Tibial artery (tissue), 4 donors: Measurements from ENCODE around the gene TCN1.
"Not testable (repeated sequence)": the region's sequence is repeated elsewhere in the genome, so short reads cannot be mapped to it uniquely, and the experiment has no call there.

Experiments
- DNase-seq, 2 donors: peaks; one replicate each; pipeline ENCODE4 v3.0.0-alpha.2; 2019
- H3K27ac ChIP-seq, 2 donors: fragments of 200-600 bp; sonication (generic) in 1 of 2; 1 replicate in 1 of 2; 2 replicates in 1 of 2; pipeline ENCODE4 v1.5.1; 2018 to 2019; ENCODE audit warnings: mild to moderate bottlenecking in 1 of 2
- H3K27me3 ChIP-seq, 2 donors: fragments of 200-600 bp; sonication (generic) in 1 of 2; one replicate each; pipeline versions ENCODE4 v1.5.1 to v1.6.0; 2016 to 2019
- H3K36me3 ChIP-seq, 3 donors: fragments of 200-600 bp; sonication (generic) in 2 of 3; one replicate each; pipeline ENCODE4 v1.5.1; 2016 to 2019; ENCODE audit warnings: mild to moderate bottlenecking in 2 of 3
- H3K4me1 ChIP-seq, 4 donors: fragments of 200-600 bp; sonication (generic) in 2 of 4; 1 replicate in 3 of 4; 2 replicates in 1 of 4; pipeline ENCODE4 v1.5.1; 2016 to 2019
- H3K4me3 ChIP-seq, 2 donors: fragments of 200-600 bp; sonication (generic) in 1 of 2; 1 replicate in 1 of 2; 2 replicates in 1 of 2; pipeline ENCODE4 v1.5.1; 2018 to 2019; ENCODE audit warnings: mild to moderate bottlenecking in 2 of 2
- H3K9me3 ChIP-seq, 3 donors: fragments of 200-600 bp; sonication (generic) in 1 of 3; one replicate each; pipeline ENCODE4 v1.5.1; 2016 to 2019
- intact Hi-C: fragments of 100-400 bp; cut with DNase I; formaldehyde crosslinking; loops from one replicate; pipeline ENCODE4 v1.15.0; 2023; ENCODE audit warnings: low total_unique reads
- TF ChIP-seq, protein P1 (sequence below), 2 experiments: fragments of 200-600 bp in 1 of 2; fragments of 450-650 bp in 1 of 2; IDR thresholded peaks; one replicate each; pipeline ENCODE4 v1.5.1; 2017 to 2019; ENCODE audit warnings: antibody characterized with exemption in 2 of 2, mild to moderate bottlenecking in 1 of 2, moderate library complexity in 1 of 2

The TCN1 gene

DNA sequence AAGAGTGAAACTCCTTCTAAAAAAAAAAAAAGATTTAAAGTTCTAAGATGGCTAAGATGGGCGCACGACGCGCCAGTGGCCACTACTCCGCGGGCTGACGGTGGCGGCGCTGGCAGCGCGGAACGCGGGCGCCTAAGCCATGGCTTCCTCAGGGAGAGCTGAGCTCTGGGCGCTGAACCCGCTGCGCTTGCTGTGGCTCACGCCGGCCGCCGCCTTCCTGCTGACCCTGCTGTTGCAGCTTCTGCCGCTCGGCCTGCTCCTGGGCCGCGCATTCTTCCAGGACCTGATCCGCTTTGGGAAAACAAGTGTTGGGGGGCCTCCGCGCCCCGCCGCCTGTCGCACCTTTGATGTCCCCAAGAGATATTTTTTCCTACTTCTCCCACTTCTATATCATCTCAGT, 31.8 kb upstream of the TCN1 start:
- H3K27ac ChIP-seq: no peak overlapping the region
- H3K4me3 ChIP-seq: no peak overlapping the region
- no peaks in the 10 kb centered on the region for H3K9me3 ChIP-seq
- TF ChIP-seq, protein P1, sequence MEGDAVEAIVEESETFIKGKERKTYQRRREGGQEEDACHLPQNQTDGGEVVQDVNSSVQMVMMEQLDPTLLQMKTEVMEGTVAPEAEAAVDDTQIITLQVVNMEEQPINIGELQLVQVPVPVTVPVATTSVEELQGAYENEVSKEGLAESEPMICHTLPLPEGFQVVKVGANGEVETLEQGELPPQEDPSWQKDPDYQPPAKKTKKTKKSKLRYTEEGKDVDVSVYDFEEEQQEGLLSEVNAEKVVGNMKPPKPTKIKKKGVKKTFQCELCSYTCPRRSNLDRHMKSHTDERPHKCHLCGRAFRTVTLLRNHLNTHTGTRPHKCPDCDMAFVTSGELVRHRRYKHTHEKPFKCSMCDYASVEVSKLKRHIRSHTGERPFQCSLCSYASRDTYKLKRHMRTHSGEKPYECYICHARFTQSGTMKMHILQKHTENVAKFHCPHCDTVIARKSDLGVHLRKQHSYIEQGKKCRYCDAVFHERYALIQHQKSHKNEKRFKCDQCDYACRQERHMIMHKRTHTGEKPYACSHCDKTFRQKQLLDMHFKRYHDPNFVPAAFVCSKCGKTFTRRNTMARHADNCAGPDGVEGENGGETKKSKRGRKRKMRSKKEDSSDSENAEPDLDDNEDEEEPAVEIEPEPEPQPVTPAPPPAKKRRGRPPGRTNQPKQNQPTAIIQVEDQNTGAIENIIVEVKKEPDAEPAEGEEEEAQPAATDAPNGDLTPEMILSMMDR (IDR thresholded peaks at IDR 0.05): no peak
- intact Hi-C loops: no loop called here
- DNase-seq: no peak
- no peaks in the 10 kb centered on the region for H3K36me3 ChIP-seq
- no peaks in the 10 kb centered on the region for H3K4me1 ChIP-seq
- no peaks in the 10 kb centered on the region for H3K27me3 ChIP-seq

DNA sequence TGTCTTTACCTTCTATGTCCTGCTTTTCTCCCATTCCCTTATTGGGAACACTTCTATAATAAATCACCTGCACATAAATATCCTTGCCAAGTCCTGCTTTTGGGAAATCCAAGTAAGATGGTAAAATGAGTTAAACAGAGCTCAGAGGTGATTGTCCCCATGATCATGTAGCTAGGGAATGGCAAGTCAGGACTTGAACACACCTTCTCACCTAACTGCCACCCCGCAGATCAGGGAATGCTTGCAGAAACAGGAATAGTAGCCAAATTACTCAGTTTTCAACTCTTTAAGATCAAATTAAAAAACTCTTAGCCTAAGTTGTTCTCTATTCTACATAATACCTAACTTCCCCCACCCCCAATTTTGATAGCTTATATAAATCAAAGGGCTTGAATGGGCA, 28.3 kb upstream of the TCN1 start:
- no peak overlapping the region for H3K27ac ChIP-seq
- no peak for DNase-seq
- TF ChIP-seq, protein P1 (IDR thresholded peaks at IDR 0.05): no peak
- peaks cover 0 to 5% (median 0%) of the 10 kb centered on the region in 3 donors for H3K9me3 ChIP-seq
- no peaks in the 10 kb centered on the region for H3K36me3 ChIP-seq
- intact Hi-C loops: no loop called here
- H3K4me1 ChIP-seq: no peaks in the 10 kb centered on the region
- H3K4me3 ChIP-seq: no peak overlapping the region
- no peaks in the 10 kb centered on the region for H3K27me3 ChIP-seq

DNA sequence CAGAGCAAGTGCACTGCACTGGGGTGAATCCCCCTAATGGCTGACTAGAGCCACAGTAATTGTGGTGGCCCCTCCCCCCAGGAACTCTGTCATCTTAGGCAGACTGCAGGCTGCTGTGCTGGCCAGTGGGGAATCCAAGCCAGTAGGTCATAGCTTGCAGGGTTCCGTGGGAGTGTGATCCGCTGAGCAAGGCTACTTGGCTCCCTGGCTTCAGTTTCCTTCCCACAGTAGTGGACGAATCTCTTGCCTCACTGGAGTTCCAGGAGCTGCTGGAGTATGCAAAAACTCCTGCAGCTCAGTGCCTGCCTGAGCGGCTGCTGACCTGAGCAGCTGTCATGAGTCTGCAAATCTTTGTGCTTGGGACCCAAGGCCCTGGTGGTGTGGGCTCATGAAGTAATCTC, 25.5 kb upstream of the TCN1 start:
- H3K4me3 ChIP-seq: no peak overlapping the region
- H3K27me3 ChIP-seq: no peaks in the 10 kb centered on the region
- no peak for DNase-seq
- no peaks in the 10 kb centered on the region for H3K4me1 ChIP-seq
- peaks cover 0 to 18% (median 12%) of the 10 kb centered on the region in 3 donors for H3K9me3 ChIP-seq
- H3K36me3 ChIP-seq: no peaks in the 10 kb centered on the region
- H3K27ac ChIP-seq: no peak overlapping the region
- intact Hi-C loops: no loop called here
- TF ChIP-seq, protein P1 (IDR thresholded peaks at IDR 0.05): no peak

DNA sequence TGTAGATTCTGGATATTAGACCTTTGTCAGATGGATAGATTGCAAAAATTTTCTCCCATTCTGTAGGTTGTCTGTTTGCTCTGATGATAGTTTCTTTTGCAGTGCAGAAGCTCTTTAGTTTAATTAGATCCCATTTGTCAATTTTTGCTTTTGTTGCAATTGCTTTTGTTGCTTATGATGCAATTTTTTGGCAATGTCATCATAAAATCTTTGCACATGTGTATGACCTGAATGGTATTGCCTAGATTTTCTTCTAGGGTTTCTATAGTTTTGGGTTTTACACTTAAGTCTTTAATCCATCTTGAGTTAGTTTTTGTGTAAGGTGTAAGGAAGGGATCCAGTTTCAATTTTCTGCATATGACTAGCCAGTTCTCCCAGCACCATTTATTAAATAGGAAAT, 20.9 kb upstream of the TCN1 start:
- H3K4me3 ChIP-seq, H3K4me1 ChIP-seq, H3K36me3 ChIP-seq, H3K27me3 ChIP-seq, DNase-seq, intact Hi-C loops, H3K27ac ChIP-seq: not testable (repeated sequence)
- peaks cover 0 to 21% (median 12%) of the 10 kb centered on the region in 3 donors for H3K9me3 ChIP-seq

DNA sequence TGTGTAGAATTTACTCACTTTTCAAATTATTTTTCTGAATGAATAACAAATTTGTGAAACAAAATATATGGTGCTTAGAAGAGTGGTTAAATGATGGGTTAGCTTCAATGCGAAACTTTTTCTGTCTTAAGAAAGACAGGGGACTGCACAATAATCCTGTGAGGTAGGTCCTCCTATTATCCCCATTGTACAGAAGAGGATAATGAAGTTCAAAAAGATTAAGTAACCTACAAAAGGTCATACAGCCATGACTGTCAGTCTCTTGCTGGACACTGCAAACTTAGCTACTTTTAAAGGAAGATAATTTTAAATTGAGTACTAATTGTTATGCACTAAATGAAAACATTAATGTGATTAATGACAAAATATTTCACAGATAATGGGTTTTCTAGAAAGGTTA, 17.3 kb upstream of the TCN1 start:
- Histone ChIP-seq H3K4me3 (no peak overlapping the region), H3K27ac (no peak overlapping the region), H3K4me1 (no peaks in the 10 kb centered on the region), H3K9me3 (peaks cover 0 to 12% (median 8%) of the 10 kb centered on the region in 3 donors), H3K36me3 (no peaks in the 10 kb centered on the region), H3K27me3 (no peaks in the 10 kb centered on the region)
- intact Hi-C loops: no loop called here
- TF ChIP-seq, protein P1 (IDR thresholded peaks at IDR 0.05): no peak
- no peak for DNase-seq

DNA sequence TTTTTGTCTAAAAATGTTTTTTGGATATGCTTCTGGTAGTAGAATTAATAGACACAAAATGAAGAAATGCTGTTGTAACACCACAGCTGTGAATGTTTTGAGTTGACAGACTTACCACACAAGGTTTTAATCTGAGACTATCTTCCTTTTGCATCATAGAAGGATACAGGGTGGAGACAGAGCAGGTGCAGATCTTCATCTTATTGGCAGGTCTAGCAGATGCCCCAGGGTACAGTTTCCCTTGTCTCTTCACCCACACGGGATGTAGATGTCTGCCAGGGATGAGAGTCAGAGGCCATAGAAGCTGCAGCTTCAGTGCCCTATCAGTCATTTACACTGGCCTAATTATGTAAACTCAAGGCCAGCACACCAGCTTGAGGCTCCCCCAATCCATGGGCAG, 13.3 kb upstream of the TCN1 start:
- Histone ChIP-seq H3K36me3 (no peaks in the 10 kb centered on the region), H3K9me3 (no peaks in the 10 kb centered on the region), H3K4me1 (no peaks in the 10 kb centered on the region), H3K27me3 (no peaks in the 10 kb centered on the region), H3K4me3 (no peak overlapping the region), H3K27ac (no peak overlapping the region)
- intact Hi-C loops: no loop called here
- TF ChIP-seq, protein P1 (IDR thresholded peaks at IDR 0.05): no peak
- DNase-seq: no peak
